ENCODE measurements around the gene FAM167B.

The FAM167B gene

GRCh38 chr1:32246888-32247273 lies at the start of gene FAM167B:
TSS of gene FAM167B (plus strand) at chr1:32247222. CDS start at chr1:32247422, 200 bp downstream.
- POLR2A ChIA-PET, result interaction anchor here (0.8 kb wide), 1 partner anchor 30 kb away, joined by 3 read pairs; no protein-coding TSS in a partner anchor
- TF ChIP-seq SP1 (IDR thresholded peaks at IDR 0.05) (no peak), CTBP1 (IDR thresholded peaks at IDR 0.05; ENCODE audit: borderline replicate concordance) (no peak), FOXK2 (IDR thresholded peaks at IDR 0.05) (no peak), HDGF (IDR thresholded peaks at IDR 0.05; ENCODE audit: borderline replicate concordance) (no peak), ARNT (IDR thresholded peaks at IDR 0.05) (no peak), TARDBP (IDR thresholded peaks at IDR 0.05) (no peak), BHLHE40 (IDR thresholded peaks at IDR 0.05; ENCODE audit: borderline replicate concordance) (no peak), SUZ12 (IDR thresholded peaks at IDR 0.05) (no peak), ELF4 (IDR thresholded peaks at IDR 0.05) (no peak), FOXA1 (IDR thresholded peaks at IDR 0.05) (no peak), LEF1 (IDR thresholded peaks at IDR 0.05; ENCODE audit: borderline replicate concordance) (no peak), ZNF384 (IDR thresholded peaks at IDR 0.05) (no peak), FOXM1 (IDR thresholded peaks at IDR 0.05; ENCODE audit: borderline replicate concordance) (no peak), PKNOX1 (IDR thresholded peaks at IDR 0.05) (no peak), NFRKB (IDR thresholded peaks at IDR 0.05) (no peak)
- CTCF ChIA-PET, result interaction anchor here (0.6 to 1.4 kb wide), 3 partner anchors 11 to 89 kb away, joined by 3 to 5 read pairs (median 4); no protein-coding TSS in a partner anchor
- no peak for DNase-seq (ENCODE audit: extremely low spot score)

- ChIA-PET CTCF (interaction anchor here (1.0 to 1.4 kb wide), 2 partner anchors 12 to 17 kb away, joined by 3 to 6 read pairs; no protein-coding TSS in a partner anchor), POLR2A (interaction anchor here (0.6 to 1.6 kb wide), 5 partner anchors 12 to 94 kb away, joined by 3 to 20 read pairs (median 3); partner anchors contain the start of genes HDAC1 and TXLNA)
- no peak for DNase-seq (ENCODE audit: extremely low spot score)
- TF ChIP-seq HDGF (IDR thresholded peaks at IDR 0.05; ENCODE audit: borderline replicate concordance), result no peak
- TF ChIP-seq BHLHE40 (IDR thresholded peaks at IDR 0.05; ENCODE audit: borderline replicate concordance), result no peak
- TF ChIP-seq PKNOX1 (IDR thresholded peaks at IDR 0.05), result no peak
- no peak for TF ChIP-seq FOXM1 (IDR thresholded peaks at IDR 0.05; ENCODE audit: borderline replicate concordance)
- no peak for TF ChIP-seq L3MBTL2 (conservative IDR thresholded peaks at IDR 0.05)
- no peak for TF ChIP-seq SP1 (IDR thresholded peaks at IDR 0.05)
- no peak for TF ChIP-seq FOXA1 (IDR thresholded peaks at IDR 0.05)
- no peak for TF ChIP-seq ELF4 (IDR thresholded peaks at IDR 0.05)
- TF ChIP-seq CTBP1 (IDR thresholded peaks at IDR 0.05; ENCODE audit: borderline replicate concordance), result no peak
- TF ChIP-seq SUZ12 (IDR thresholded peaks at IDR 0.05), result no peak
- no peak for TF ChIP-seq FOXK2 (IDR thresholded peaks at IDR 0.05)
- TF ChIP-seq TARDBP (IDR thresholded peaks at IDR 0.05), result no peak
- TF ChIP-seq ARNT (IDR thresholded peaks at IDR 0.05), result no peak
- TF ChIP-seq LEF1 (IDR thresholded peaks at IDR 0.05; ENCODE audit: borderline replicate concordance), result no peak
Measured at GRCh38 chr1:32197837-32198236, 49.2 kb upstream of the FAM167B start.

- no peak for DNase-seq (ENCODE audit: extremely low spot score)
- TF ChIP-seq ARNT (IDR thresholded peaks at IDR 0.05), result no peak
- no peak for TF ChIP-seq CTBP1 (IDR thresholded peaks at IDR 0.05; ENCODE audit: borderline replicate concordance)
- TF ChIP-seq TARDBP (IDR thresholded peaks at IDR 0.05), result no peak
- TF ChIP-seq L3MBTL2 (conservative IDR thresholded peaks at IDR 0.05), result no peak
- no peak for TF ChIP-seq ZNF384 (IDR thresholded peaks at IDR 0.05)
- TF ChIP-seq PKNOX1 (IDR thresholded peaks at IDR 0.05), result no peak
- no peak for TF ChIP-seq FOXK2 (IDR thresholded peaks at IDR 0.05)
- TF ChIP-seq ELF4 (IDR thresholded peaks at IDR 0.05), result no peak
- TF ChIP-seq FOXM1 (IDR thresholded peaks at IDR 0.05; ENCODE audit: borderline replicate concordance), result no peak
- no peak for TF ChIP-seq HDGF (IDR thresholded peaks at IDR 0.05; ENCODE audit: borderline replicate concordance)
- ChIA-PET CTCF (interaction anchor here (0.7 to 1.0 kb wide), 2 partner anchors 12 to 295 kb away, joined by 3 read pairs; no protein-coding TSS in a partner anchor), POLR2A (interaction anchor here (0.6 to 2.7 kb wide), 5 partner anchors 14 to 94 kb away, joined by 3 to 28 read pairs (median 3); partner anchors contain the start of genes HDAC1 and TXLNA)
Measured at GRCh38 chr1:32198237-32199042, 48.6 kb upstream of the FAM167B start.

GRCh38 chr1:32199043-32199716 lies 47.8 kb upstream of the FAM167B start:
- no peak for DNase-seq (ENCODE audit: extremely low spot score)
- ChIA-PET CTCF (interaction anchor here (0.7 kb wide), 1 partner anchor 296 kb away, joined by 3 read pairs; no protein-coding TSS in a partner anchor), POLR2A (interaction anchor here (1.1 to 2.7 kb wide), 5 partner anchors 15 to 195 kb away, joined by 3 to 28 read pairs (median 3); partner anchors contain the start of genes BSDC1, KPNA6 and TXLNA)
- TF ChIP-seq FOXM1 (IDR thresholded peaks at IDR 0.05; ENCODE audit: borderline replicate concordance) (no peak), ARNT (IDR thresholded peaks at IDR 0.05) (no peak), BHLHE40 (IDR thresholded peaks at IDR 0.05; ENCODE audit: borderline replicate concordance) (no peak), SP1 (IDR thresholded peaks at IDR 0.05) (no peak), ZNF384 (IDR thresholded peaks at IDR 0.05) (no peak), L3MBTL2 (conservative IDR thresholded peaks at IDR 0.05) (no peak)

GRCh38 chr1:32199717-32200072 lies 47.3 kb upstream of the FAM167B start:
- CTCF ChIA-PET, result interaction anchor here (1.7 kb wide), 1 partner anchor 16 kb away, joined by 7 read pairs; no protein-coding TSS in a partner anchor
- TF ChIP-seq SUZ12 (IDR thresholded peaks at IDR 0.05) (no peak), NFRKB (IDR thresholded peaks at IDR 0.05) (no peak), FOXM1 (IDR thresholded peaks at IDR 0.05; ENCODE audit: borderline replicate concordance) (no peak), HDGF (IDR thresholded peaks at IDR 0.05; ENCODE audit: borderline replicate concordance) (no peak), FOXA1 (IDR thresholded peaks at IDR 0.05) (no peak), BHLHE40 (IDR thresholded peaks at IDR 0.05; ENCODE audit: borderline replicate concordance) (no peak), LEF1 (IDR thresholded peaks at IDR 0.05; ENCODE audit: borderline replicate concordance) (no peak), FOXK2 (IDR thresholded peaks at IDR 0.05) (no peak), ZNF384 (IDR thresholded peaks at IDR 0.05) (no peak), TARDBP (IDR thresholded peaks at IDR 0.05) (no peak), PKNOX1 (IDR thresholded peaks at IDR 0.05) (no peak), L3MBTL2 (conservative IDR thresholded peaks at IDR 0.05) (no peak), ELF4 (IDR thresholded peaks at IDR 0.05) (no peak), ARNT (IDR thresholded peaks at IDR 0.05) (no peak), CTBP1 (IDR thresholded peaks at IDR 0.05; ENCODE audit: borderline replicate concordance) (no peak), SP1 (IDR thresholded peaks at IDR 0.05) (no peak)
- POLR2A ChIA-PET, result interaction anchor here (1.1 to 2.7 kb wide), 6 partner anchors 8 to 195 kb away, joined by 3 to 28 read pairs (median 4); partner anchors contain the start of genes BSDC1, DCDC2B, KPNA6 and TMEM39B
- no peak for DNase-seq (ENCODE audit: extremely low spot score)
